ENCODE data around the gene ATP5PO. TPM values are rescaled to one million over a fixed set of nuclear protein-coding genes. Genes with fewer than 3 reads are reported as not detected.

ATP5PO gene
- total RNA-seq, 3 donors from 2014 or later (not counting 1 experiment from before 2014, with no cell fraction given), result 80.4 to 95.4 (median 94.9) TPM

- H3K4me1 Mint-ChIP-seq, result peaks cover 18% of the 10 kb centered on the region in 2 donors
- no peaks in the 10 kb centered on the region for H3K27me3 Mint-ChIP-seq (ENCODE audit: low read depth in 2 of 2)
- intact Hi-C loops (cut with micrococcal nuclease), result loop anchor here (5.0 kb wide), 1 partner anchor 38 kb away; no protein-coding TSS in a partner anchor
- Histone ChIP-seq H3K4me1 (ENCODE audit: control insufficient read depth, insufficient read depth, low read length) (peaks cover 43% of the 10 kb centered on the region), H3K36me3 (ENCODE audit: control insufficient read depth, insufficient read depth, low read length) (no peaks in the 10 kb centered on the region), H3K9me3 (ENCODE audit: control insufficient read depth, insufficient read depth, low read length) (no peaks in the 10 kb centered on the region), H3K4me3 (ENCODE audit: low read length) (no peak overlapping the region), H3K27ac (ENCODE audit: low read length) (no peak overlapping the region), H3K27me3 (ENCODE audit: control insufficient read depth, insufficient read depth, low read length) (no peaks in the 10 kb centered on the region)
- H3K27ac Mint-ChIP-seq, result no peak overlapping the region
- H3K4me3 Mint-ChIP-seq, result no peak overlapping the region
- 97% methylated on average over 3 of the region's 3 CpGs for WGBS (ENCODE audit: insufficient coverage)
- ATAC-seq (no peak), DNase-seq (no peak)
- no peaks in the 10 kb centered on the region for H3K9me3 Mint-ChIP-seq
- no peak for TF ChIP-seq CTCF (IDR thresholded peaks at IDR 0.05)
- no peaks in the 10 kb centered on the region for H3K36me3 Mint-ChIP-seq
Measured at GRCh38 chr21:33939226-33939625, 23.6 kb upstream of the ATP5PO start.

GRCh38 chr21:33938381-33938780 is 22.8 kb upstream of the ATP5PO start:
- H3K4me3 ChIP-seq (ENCODE audit: low read length), result no peak overlapping the region
- no peaks in the 10 kb centered on the region for H3K36me3 ChIP-seq (ENCODE audit: control insufficient read depth, insufficient read depth, low read length)
- Mint-ChIP-seq H3K36me3 (no peaks in the 10 kb centered on the region), H3K4me1 (peaks cover 18% of the 10 kb centered on the region in 2 donors), H3K9me3 (no peaks in the 10 kb centered on the region), H3K27me3 (ENCODE audit: low read depth in 2 of 2) (no peaks in the 10 kb centered on the region), H3K4me3 (no peak overlapping the region), H3K27ac (no peak overlapping the region)
- intact Hi-C loops (cut with micrococcal nuclease), result loop anchor here (5.0 kb wide), 1 partner anchor 39 kb away; no protein-coding TSS in a partner anchor
- H3K4me1 ChIP-seq (ENCODE audit: control insufficient read depth, insufficient read depth, low read length), result peaks cover 43% of the 10 kb centered on the region
- no peak for TF ChIP-seq CTCF (IDR thresholded peaks at IDR 0.05)
- H3K9me3 ChIP-seq (ENCODE audit: control insufficient read depth, insufficient read depth, low read length), result no peaks in the 10 kb centered on the region
- WGBS (ENCODE audit: insufficient coverage), result 72% methylated on average over 2 of the region's 3 CpGs
- DNase-seq (no peak), ATAC-seq (no peak)
- no peaks in the 10 kb centered on the region for H3K27me3 ChIP-seq (ENCODE audit: control insufficient read depth, insufficient read depth, low read length)
- H3K27ac ChIP-seq (ENCODE audit: low read length), result peak overlapping the region; percentile 61

GRCh38 chr21:33937931-33938339 is 22.3 kb upstream of the ATP5PO start:
- Histone ChIP-seq H3K9me3 (ENCODE audit: control insufficient read depth, insufficient read depth, low read length) (no peaks in the 10 kb centered on the region), H3K4me3 (ENCODE audit: low read length) (no peak overlapping the region), H3K36me3 (ENCODE audit: control insufficient read depth, insufficient read depth, low read length) (no peaks in the 10 kb centered on the region), H3K27ac (ENCODE audit: low read length) (peak overlapping the region; percentile 61), H3K4me1 (ENCODE audit: control insufficient read depth, insufficient read depth, low read length) (peaks cover 44% of the 10 kb centered on the region), H3K27me3 (ENCODE audit: control insufficient read depth, insufficient read depth, low read length) (no peaks in the 10 kb centered on the region)
- Mint-ChIP-seq H3K4me3 (peak overlapping the region; percentile 35), H3K36me3 (no peaks in the 10 kb centered on the region), H3K4me1 (peaks cover 18% of the 10 kb centered on the region in 2 donors), H3K27me3 (ENCODE audit: low read depth in 2 of 2) (no peaks in the 10 kb centered on the region), H3K9me3 (no peaks in the 10 kb centered on the region), H3K27ac (no peak overlapping the region)
- 56% methylated on average over 12 of the region's 14 CpGs for WGBS (ENCODE audit: insufficient coverage)
- intact Hi-C loops (cut with micrococcal nuclease), result loop anchor here (5.0 kb wide), 1 partner anchor 39 kb away; no protein-coding TSS in a partner anchor
- DNase-seq, result peak in 1 of 2 donors; percentile 80
- peak; percentile 21 to 73 (median 43) for ATAC-seq
- no peak for TF ChIP-seq CTCF (IDR thresholded peaks at IDR 0.05)

- no peaks in the 10 kb centered on the region for H3K9me3 Mint-ChIP-seq
- H3K4me1 Mint-ChIP-seq, result peaks cover 23 to 25% of the 10 kb centered on the region in 2 donors
- peaks cover 52% of the 10 kb centered on the region for H3K4me1 ChIP-seq (ENCODE audit: control insufficient read depth, insufficient read depth, low read length)
- H3K4me3 ChIP-seq (ENCODE audit: low read length), result no peak overlapping the region
- H3K4me3 Mint-ChIP-seq, result no peak overlapping the region
- H3K27ac Mint-ChIP-seq, result peak overlapping the region; percentile 71 to 76
- no peaks in the 10 kb centered on the region for H3K27me3 Mint-ChIP-seq (ENCODE audit: low read depth in 2 of 2)
- no peak for TF ChIP-seq CTCF (IDR thresholded peaks at IDR 0.05)
- no peaks in the 10 kb centered on the region for H3K36me3 ChIP-seq (ENCODE audit: control insufficient read depth, insufficient read depth, low read length)
- WGBS (ENCODE audit: insufficient coverage), result 88% methylated on average over 4 of the region's 4 CpGs
- no peaks in the 10 kb centered on the region for H3K36me3 Mint-ChIP-seq
- peak overlapping the region; percentile 61 for H3K27ac ChIP-seq (ENCODE audit: low read length)
- intact Hi-C loops (cut with micrococcal nuclease), result loop anchor here (5.0 kb wide), 1 partner anchor 40 kb away; no protein-coding TSS in a partner anchor
- no peaks in the 10 kb centered on the region for H3K27me3 ChIP-seq (ENCODE audit: control insufficient read depth, insufficient read depth, low read length)
- peak in 1 of 2 donors; percentile 45 for DNase-seq
- H3K9me3 ChIP-seq (ENCODE audit: control insufficient read depth, insufficient read depth, low read length), result no peaks in the 10 kb centered on the region
- ATAC-seq, result no peak
Measured at GRCh38 chr21:33937146-33937545, 21.5 kb upstream of the ATP5PO start.

Data from natural killer cell (primary cell).